MV-4-11 (cell line): Measurements from ENCODE around the gene CNOT3.
"Not testable (repeated sequence)": the region's sequence is repeated elsewhere in the genome, so short reads cannot be mapped to it uniquely, and the experiment has no call there.

ENCODE experiments used
- DNase-seq: peaks from one replicate; lab custom pipeline; 2025; lab: John Stamatoyannopoulos, UW

The CNOT3 gene

GRCh38 chr19:54171736-54172431 lies 34.3 kb downstream of the CNOT3 start:
- not testable (repeated sequence) for DNase-seq

GRCh38 chr19:54172471-54173358 lies 35.2 kb downstream of the CNOT3 start, which contains the start of gene TMC4:
TSS of gene TMC4 (minus strand) at chr19:54173160. CDS start at chr19:54173117, 43 bp downstream.
- peak; percentile 19 for DNase-seq

GRCh38 chr19:54173359-54173699 lies 35.8 kb downstream of the CNOT3 start:
- DNase-seq, result no peak

- no peak for DNase-seq
These were observed 36.6 kb downstream of the CNOT3 start for GRCh38 chr19:54173951-54174834.

GRCh38 chr19:54178581-54179261 lies 41.2 kb downstream of the CNOT3 start:
- no peak for DNase-seq

- no peak for DNase-seq
These were observed 41.8 kb downstream of the CNOT3 start for GRCh38 chr19:54179262-54179852.

GRCh38 chr19:54179921-54180461 lies 42.4 kb downstream of the CNOT3 start:
- peak; percentile 81 for DNase-seq

GRCh38 chr19:54180691-54181091 lies 43.1 kb downstream of the CNOT3 start:
- no peak for DNase-seq

GRCh38 chr19:54181894-54182293 lies 44.3 kb downstream of the CNOT3 start:
- DNase-seq, result not testable (repeated sequence)

- DNase-seq, result no peak
These were observed 45.9 kb downstream of the CNOT3 start for GRCh38 chr19:54183431-54183830.

GRCh38 chr19:54186351-54186750 lies 48.8 kb downstream of the CNOT3 start:
- no peak for DNase-seq

GRCh38 chr19:54186934-54187381 lies 49.4 kb downstream of the CNOT3 start:
- DNase-seq, result no peak

GRCh38 chr19:54188215-54188871 lies 50.8 kb downstream of the CNOT3 start:
- DNase-seq, result peak; percentile 82

- DNase-seq, result no peak
These were observed 51.7 kb downstream of the CNOT3 start, which contains the start of gene MBOAT7 for GRCh38 chr19:54189145-54189734. TSS of gene MBOAT7 (minus strand) at chr19:54189580. CDS start at chr19:54188508, 1,072 bp downstream.

- DNase-seq, result peak; percentile 100
These were observed 52.4 kb downstream of the CNOT3 start for GRCh38 chr19:54189735-54190502.

GRCh38 chr19:54190503-54191010 lies 53.0 kb downstream of the CNOT3 start:
- DNase-seq, result peak; percentile 100

GRCh38 chr19:54191011-54191810 lies 53.6 kb downstream of the CNOT3 start, which contains the start of gene TSEN34:
TSS of gene TSEN34 (plus strand) at chr19:54191308. CDS start at chr19:54191365, 57 bp downstream.
- peak; percentile 91 for DNase-seq
